ENCODE measurements around the gene ABCB11. TPM values are rescaled to one million over a fixed set of nuclear protein-coding genes. Genes with fewer than 3 reads are reported as not detected.

Gene ABCB11
- total and polyA plus RNA-seq, 2 of the 4 experiments (the other 2 are of a cell fraction) = not detected

DNA sequence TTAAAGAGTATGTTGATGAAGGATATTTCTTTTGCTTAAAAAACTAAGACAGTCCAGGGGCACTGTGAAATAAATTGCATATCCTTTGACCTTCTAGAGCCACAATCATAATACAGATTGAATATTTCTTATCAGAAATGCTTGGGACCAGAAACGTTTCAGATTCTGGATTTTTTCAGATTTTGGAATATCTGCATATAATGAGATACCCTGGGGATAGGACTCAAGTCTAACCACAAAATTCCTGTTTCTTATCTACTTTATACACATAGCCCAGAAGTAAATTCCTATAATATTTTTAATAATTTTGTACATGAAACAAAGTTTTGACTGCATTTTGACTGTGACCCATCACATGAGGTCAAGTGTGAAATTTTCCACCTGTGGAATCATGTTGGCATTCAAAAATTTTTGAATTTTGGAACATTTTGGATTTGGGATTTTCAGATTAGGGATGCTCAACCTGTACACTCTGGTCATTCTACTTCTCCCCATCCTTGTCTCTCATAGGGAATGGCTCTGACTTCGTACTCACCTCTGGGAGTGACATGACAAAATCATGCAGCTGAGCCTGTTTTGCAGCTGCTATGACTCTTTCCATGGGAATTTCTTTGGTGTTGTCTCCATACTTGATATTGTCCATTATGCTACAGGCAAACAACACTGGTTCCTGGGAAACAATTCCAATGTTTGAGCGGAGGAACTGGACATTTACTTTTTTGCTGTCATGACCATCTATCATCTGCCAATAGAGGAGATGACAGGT lies 104.3 kb downstream of the ABCB11 start:
- Histone ChIP-seq H3K9me3 (ENCODE audit: control insufficient read depth, insufficient read depth, low read length) (no peaks in the 10 kb centered on the region), H2AK5ac (ENCODE audit: low read depth, low read length) (no peak overlapping the region), H3K36me3 (ENCODE audit: control insufficient read depth, insufficient read depth, low read length) (no peaks in the 10 kb centered on the region), H3K27ac (ENCODE audit: insufficient read depth, low read length) (no peak overlapping the region), H4K91ac (ENCODE audit: insufficient read depth, low read depth, low read length) (no peak overlapping the region), H2AFZ (replicated peaks; ENCODE audit: low read length, poor library complexity) (no peak overlapping the region), H3K4ac (ENCODE audit: low read depth, low read length) (no peak overlapping the region), H4K5ac (ENCODE audit: low read depth, low read length) (no peak overlapping the region), H2BK20ac (ENCODE audit: low read depth, low read length) (no peak overlapping the region), H3K4me2 (ENCODE audit: low read depth, low read length) (no peak overlapping the region), H3K23ac (ENCODE audit: low read depth, low read length) (no peak overlapping the region), H3K9ac (ENCODE audit: low read depth, low read length) (no peak overlapping the region), H3K4me3 (ENCODE audit: insufficient read depth, low read depth, low read length) (no peak overlapping the region), H3K18ac (ENCODE audit: low read depth, low read length) (no peak overlapping the region), H3K9me1 (ENCODE audit: insufficient read depth, low read length) (no peaks in the 10 kb centered on the region), H2BK15ac (ENCODE audit: low read depth, low read length) (no peak overlapping the region), H4K20me1 (ENCODE audit: insufficient read depth, low read length) (no peaks in the 10 kb centered on the region), H2BK120ac (ENCODE audit: low read depth, low read length) (no peak overlapping the region), H3K14ac (replicated peaks; ENCODE audit: low read depth, low read length) (no peak overlapping the region), H3K56ac (ENCODE audit: extremely low read depth, insufficient read depth, low read length) (no peak overlapping the region), H3K79me1 (ENCODE audit: low read depth in 1 of 2, low read length in 2 of 2) (no peaks in the 10 kb centered on the region), H4K8ac (ENCODE audit: low read depth in 2 of 2, low read length in 2 of 2) (no peak overlapping the region), H2BK5ac (ENCODE audit: low read depth, low read length, poor library complexity, severe bottlenecking) (no peak overlapping the region), H3K4me1 (ENCODE audit: control insufficient read depth, insufficient read depth, low read length) (no peaks in the 10 kb centered on the region), H2AK9ac (replicated peaks; ENCODE audit: low read depth, low read length, poor library complexity) (no peak overlapping the region), H3K27me3 (ENCODE audit: control insufficient read depth, insufficient read depth, low read length) (peaks cover 9% of the 10 kb centered on the region)
- intact Hi-C loops (cut with micrococcal nuclease) = no loop called here
- ChIA-PET CTCF (interaction anchor here (1.0 kb wide), 1 partner anchor 580 kb away, joined by 4 read pairs; no protein-coding TSS in a partner anchor), POLR2A (ENCODE audit: unreplicated experiment) (no interaction called here)
- dilution Hi-C loops (cut with HindIII; ENCODE audit: low sequenced_read_pairs, unreplicated experiment) = no loop called here
- no TSS peak for BruUV-seq (replicated peaks)
- no peak for TF ChIP-seq RCOR1 (IDR thresholded peaks at IDR 0.05; ENCODE audit: insufficient replicate concordance, low read length)
- TF ChIP-seq SMC3 (IDR thresholded peaks at IDR 0.05; ENCODE audit: low read depth, low read length) = no peak
- TF ChIP-seq MAZ (IDR thresholded peaks at IDR 0.05; ENCODE audit: borderline replicate concordance, low read depth, low read length) = no peak
- TF ChIP-seq NFE2L2 (IDR thresholded peaks at IDR 0.05; ENCODE audit: low read depth, low read length) = no peak
- no peak for TF ChIP-seq POLR2A (IDR thresholded peaks at IDR 0.05; ENCODE audit: low read depth, low read length)
- TF ChIP-seq FOS (IDR thresholded peaks at IDR 0.05; ENCODE audit: low read depth, low read length) = no peak
- TF ChIP-seq, protein P1, sequence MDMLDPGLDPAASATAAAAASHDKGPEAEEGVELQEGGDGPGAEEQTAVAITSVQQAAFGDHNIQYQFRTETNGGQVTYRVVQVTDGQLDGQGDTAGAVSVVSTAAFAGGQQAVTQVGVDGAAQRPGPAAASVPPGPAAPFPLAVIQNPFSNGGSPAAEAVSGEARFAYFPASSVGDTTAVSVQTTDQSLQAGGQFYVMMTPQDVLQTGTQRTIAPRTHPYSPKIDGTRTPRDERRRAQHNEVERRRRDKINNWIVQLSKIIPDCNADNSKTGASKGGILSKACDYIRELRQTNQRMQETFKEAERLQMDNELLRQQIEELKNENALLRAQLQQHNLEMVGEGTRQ (IDR thresholded peaks at IDR 0.05; ENCODE audit: low read depth, low read length) = no peak
- TF ChIP-seq, protein P2, sequence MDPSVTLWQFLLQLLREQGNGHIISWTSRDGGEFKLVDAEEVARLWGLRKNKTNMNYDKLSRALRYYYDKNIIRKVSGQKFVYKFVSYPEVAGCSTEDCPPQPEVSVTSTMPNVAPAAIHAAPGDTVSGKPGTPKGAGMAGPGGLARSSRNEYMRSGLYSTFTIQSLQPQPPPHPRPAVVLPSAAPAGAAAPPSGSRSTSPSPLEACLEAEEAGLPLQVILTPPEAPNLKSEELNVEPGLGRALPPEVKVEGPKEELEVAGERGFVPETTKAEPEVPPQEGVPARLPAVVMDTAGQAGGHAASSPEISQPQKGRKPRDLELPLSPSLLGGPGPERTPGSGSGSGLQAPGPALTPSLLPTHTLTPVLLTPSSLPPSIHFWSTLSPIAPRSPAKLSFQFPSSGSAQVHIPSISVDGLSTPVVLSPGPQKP (IDR thresholded peaks at IDR 0.05; ENCODE audit: borderline replicate concordance, low read depth, low read length) = no peak
- no peak for TF ChIP-seq BHLHE40 (IDR thresholded peaks at IDR 0.05; ENCODE audit: low read depth, low read length)
- TF ChIP-seq MAFK (IDR thresholded peaks at IDR 0.05; ENCODE audit: low read depth, low read length) = no peak
- no CpG with 5 or more reads among the region's 3 CpGs for WGBS, 2 experiments (ENCODE audit: extremely low coverage in 2 of 2, insufficient read length in 1 of 2)
- ATAC-seq (ENCODE audit: low read depth) (no peak), DNase-seq (no peak)
- in situ Hi-C loops (cut with MboI; ENCODE audit: low sequenced_read_pairs) = no loop called here

All from IMR-90 (cell line).